HCT116 (cell line): Measurements from ENCODE around the gene ZNF425. TPM values are rescaled to one million over a fixed set of nuclear protein-coding genes. Genes with fewer than 3 reads are reported as not detected.

Experiments
- ATAC-seq: fragments of 200-7000 bp; cut with Tn5 transposase; 2 replicates; pipeline ENCODE4 v1.9.1; 2020; ENCODE audit warnings: mild to moderate bottlenecking, moderate library complexity
- BruUV-seq: library from RNA; stranded (reverse); fragments of 400-500 nt; replicated peaks from 2 replicates; lab custom pipeline; 2021; lab: Mats Ljungman, UMichigan
- CTCF ChIA-PET: fragments of 300-600 bp; sonication (Branson Sonifier 250); formaldehyde crosslinking; loops from one replicate; lab custom pipeline; 2021; ENCODE audit warnings: antibody characterized with exemption; lab: Charles Lee
- POLR2A ChIA-PET: fragments of 300-600, 350-600 bp; sonication (Branson Sonifier 250); formaldehyde crosslinking; loops from one replicate; lab custom pipeline; 2021; ENCODE audit warnings: antibody characterized with exemption; lab: Charles Lee
- RAD21 ChIA-PET, 2 experiments: fragments of 300-600 bp; sonication (Branson Sonifier 250); formaldehyde crosslinking; loops; one replicate each; lab custom pipeline; 2023; ENCODE audit warnings: low total read pairs in 2 of 2; ENCODE audit not compliant: uncharacterized antibody in 2 of 2, unreplicated experiment in 2 of 2, low non-redundant PET in 1 of 2; lab: Charles Lee
- DNase-seq: peaks from one replicate; pipeline ENCODE4 v3.0.0-alpha.2; 2010; ENCODE audit warnings: low read depth, low spot score
- H2AFZ ChIP-seq: fragments of 200-600 bp; shearing (Covaris generic), sonication (generic); 2 replicates; pipeline ENCODE4 v1.6.1; 2017; ENCODE audit warnings: low read depth, mixed run types, mixed read lengths, antibody characterized with exemption, low read length; ENCODE audit not compliant: poor library complexity, severe bottlenecking
- H3K27ac ChIP-seq: 2 replicates; pipeline ENCODE4 v1.5.1; 2012; ENCODE audit warnings: low read depth, low read length
- H3K27me3 ChIP-seq: fragments of 200-600 bp; sonication (generic); 2 replicates; pipeline ENCODE4 v1.6.1; 2016; ENCODE audit warnings: mixed run types, low read length, mixed read lengths; ENCODE audit not compliant: insufficient read depth
- H3K36me3 ChIP-seq, 2 experiments: fragments of 200-500 bp in 1 of 2; fragments of 200-600 bp in 1 of 2; sonication (Bioruptor generic) in 1 of 2; sonication (generic) in 1 of 2; 2 replicates each; pipeline versions ENCODE4 v1.5.1 to v1.6.1; 2014 to 2016; ENCODE audit warnings: low read length in 2 of 2, inconsistent platforms in 1 of 2, mixed read lengths in 1 of 2, mixed run types in 1 of 2; ENCODE audit not compliant: insufficient read depth in 2 of 2, control insufficient read depth in 1 of 2
- H3K4me1 ChIP-seq, 2 experiments: fragments of 200-600 bp in 1 of 2; sonication (generic) in 1 of 2; 2 replicates each; pipeline versions ENCODE4 v1.5.1 to v1.6.1; 2012 to 2017; ENCODE audit warnings: low read length in 2 of 2, inconsistent platforms in 1 of 2, mild to moderate bottlenecking in 1 of 2, mixed read lengths in 1 of 2, mixed run types in 1 of 2, moderate library complexity in 1 of 2; ENCODE audit not compliant: insufficient read depth in 2 of 2, control insufficient read depth in 1 of 2
- H3K4me2 ChIP-seq: fragments of 200-600 bp; sonication (generic); 2 replicates; pipeline ENCODE4 v1.6.1; 2017; ENCODE audit warnings: mixed run types, low read length, mixed read lengths
- H3K4me3 ChIP-seq, 2 experiments: fragments of 200-600 bp in 1 of 2; sonication (generic) in 1 of 2; replicated peaks in 1 of 2; 2 replicates each; pipeline ENCODE4 v1.5.1; 2011 to 2016; ENCODE audit warnings: low read length in 2 of 2, control low read depth in 1 of 2, low read depth in 1 of 2, mild to moderate bottlenecking in 1 of 2, mixed read lengths in 1 of 2, mixed run types in 1 of 2
- H3K79me2 ChIP-seq: fragments of 200-600 bp; sonication (generic); 2 replicates; pipeline ENCODE4 v1.6.1; 2017; ENCODE audit warnings: mild to moderate bottlenecking, mixed run types, low read length, moderate library complexity, mixed read lengths; ENCODE audit not compliant: insufficient read depth
- H3K9ac ChIP-seq: fragments of 200-600 bp; sonication (generic); 2 replicates; pipeline ENCODE4 v1.6.1; 2016; ENCODE audit warnings: low read length, mixed read lengths
- H3K9me2 ChIP-seq: fragments of 200-600 bp; sonication (generic), shearing (Covaris generic); 2 replicates; pipeline ENCODE4 v1.6.1; 2017; ENCODE audit warnings: mixed run types, mild to moderate bottlenecking, moderate library complexity; ENCODE audit not compliant: insufficient read depth
- H3K9me3 ChIP-seq, 2 experiments: fragments of 200-500 bp in 1 of 2; fragments of 200-600 bp in 1 of 2; sonication (Bioruptor generic) in 1 of 2; sonication (generic) in 1 of 2; 2 replicates each; pipeline ENCODE4 v1.6.1; 2014 to 2017; ENCODE audit warnings: low read length in 2 of 2, mixed read lengths in 2 of 2, inconsistent platforms in 1 of 2, low read depth in 1 of 2, mild to moderate bottlenecking in 1 of 2, mixed run types in 1 of 2, moderate library complexity in 1 of 2; ENCODE audit not compliant: control insufficient read depth in 1 of 2, insufficient read depth in 1 of 2
- H4K20me1 ChIP-seq: fragments of 200-600 bp; sonication (generic), shearing (Covaris generic); 2 replicates; pipeline ENCODE4 v1.6.1; 2017; ENCODE audit warnings: mixed run types, mild to moderate bottlenecking, moderate library complexity; ENCODE audit not compliant: insufficient read depth
- CBX3 ChIP-seq: IDR thresholded peaks from 2 replicates; pipeline ENCODE4 v1.6.1; 2012; ENCODE audit warnings: low read depth
- CTCF ChIP-seq, 3 experiments: fragments of 200-600 bp in 1 of 3; sonication (generic) in 1 of 3; IDR thresholded peaks in 2 of 3; conservative IDR thresholded peaks in 1 of 3; 2 replicates each; pipeline ENCODE4 v1.5.1; 2012 to 2017; ENCODE audit warnings: low read depth in 2 of 3, low read length in 2 of 3, antibody characterized with exemption in 1 of 3, borderline replicate concordance in 1 of 3, control low read depth in 1 of 3, mild to moderate bottlenecking in 1 of 3, mixed read lengths in 1 of 3, mixed run types in 1 of 3, moderate library complexity in 1 of 3; ENCODE audit not compliant: insufficient read depth in 1 of 3
- EGR1 ChIP-seq: IDR thresholded peaks from 2 replicates; pipeline ENCODE4 v1.6.1; 2012; ENCODE audit warnings: low read depth
- ELF1 ChIP-seq: IDR thresholded peaks from 2 replicates; pipeline ENCODE4 v1.6.1; 2012; ENCODE audit warnings: low read depth, borderline replicate concordance
- EZH2phosphoT487 ChIP-seq: fragments of 200-600 bp; IDR thresholded peaks from 2 replicates; pipeline ENCODE4 v1.6.1; 2018; ENCODE audit warnings: antibody characterized with exemption, borderline replicate concordance
- JUND ChIP-seq: IDR thresholded peaks from 2 replicates; pipeline ENCODE4 v1.6.1; 2012
- MAX ChIP-seq: IDR thresholded peaks from 2 replicates; pipeline ENCODE4 v1.6.1; 2012
- POLR2A ChIP-seq: IDR thresholded peaks from 2 replicates; pipeline ENCODE4 v1.7.0; 2011; ENCODE audit warnings: borderline replicate concordance; ENCODE audit not compliant: insufficient read depth, insufficient read length; ENCODE audit errors: extremely low read depth
- POLR2AphosphoS5 ChIP-seq: IDR thresholded peaks from 2 replicates; pipeline ENCODE4 v1.6.1; 2011; ENCODE audit warnings: mild to moderate bottlenecking, low read depth, low read length, moderate library complexity
- SIN3A ChIP-seq: IDR thresholded peaks from 2 replicates; pipeline ENCODE4 v1.6.1; 2012; ENCODE audit warnings: low read depth
- SP1 ChIP-seq: IDR thresholded peaks from 2 replicates; pipeline ENCODE4 v1.6.1; 2012; ENCODE audit warnings: low read depth
- SRF ChIP-seq: IDR thresholded peaks from 2 replicates; pipeline ENCODE4 v1.6.1; 2012; ENCODE audit warnings: low read depth
- TCF7L2 ChIP-seq: IDR thresholded peaks from 2 replicates; pipeline ENCODE4 v1.7.0; 2011; ENCODE audit warnings: borderline replicate concordance, inconsistent platforms; ENCODE audit not compliant: insufficient read depth, insufficient read length; ENCODE audit errors: extremely low read depth
- YY1 ChIP-seq: IDR thresholded peaks from 2 replicates; pipeline ENCODE4 v1.6.1; 2011; ENCODE audit warnings: low read length, low read depth, moderate library complexity, mild to moderate bottlenecking; ENCODE audit not compliant: insufficient replicate concordance; ENCODE audit errors: extremely low read depth
- ZBTB33 ChIP-seq: IDR thresholded peaks from 2 replicates; pipeline ENCODE4 v1.6.1; 2011; ENCODE audit warnings: mild to moderate bottlenecking, low read length, moderate library complexity; ENCODE audit not compliant: insufficient replicate concordance; ENCODE audit errors: extremely low read depth
- ZFX ChIP-seq: fragments of 450-650 bp; IDR thresholded peaks from 2 replicates; pipeline ENCODE4 v1.6.1; 2017
- ZNF274 ChIP-seq: fragments of 200-500 bp; sonication (Bioruptor generic); IDR thresholded peaks from 2 replicates; pipeline ENCODE4 v1.6.1; 2014; ENCODE audit warnings: mild to moderate bottlenecking, low read depth, low read length, inconsistent platforms
- intact Hi-C: fragments of 100-400 bp; cut with micrococcal nuclease; formaldehyde crosslinking; loops from 2 replicates; pipeline ENCODE4 v1.10.0; 2022
- total RNA-seq: library from RNA; stranded (reverse); gene quantifications from one replicate; pipeline ENCODE4 v1.2.1, GENCODE V29; 2021; ENCODE audit not compliant: unreplicated experiment

The ZNF425 gene
- total RNA-seq, 1 experiment from 2014 or later: 2.1 TPM

DNA sequence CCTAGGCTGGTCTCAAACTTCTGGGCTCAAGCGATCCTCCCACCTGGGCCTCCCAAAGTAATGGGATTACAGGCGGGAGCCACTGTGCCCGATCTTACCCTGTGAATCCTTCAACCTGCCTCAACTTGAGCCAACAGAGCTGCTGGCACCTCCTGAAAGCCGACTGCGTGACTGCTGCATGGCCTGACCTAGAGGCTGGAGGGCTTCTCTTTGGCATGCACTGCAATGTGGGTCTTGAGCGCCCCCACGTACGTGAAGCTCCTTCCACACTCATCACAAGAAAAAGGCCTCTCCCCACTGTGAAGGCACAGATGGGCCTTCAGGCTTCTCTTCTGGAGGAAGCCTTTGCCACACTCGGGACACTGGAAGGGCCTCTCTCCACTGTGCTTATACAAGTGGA is 22.7 kb downstream of the ZNF425 start:
- ChIA-PET CTCF (no interaction called here), POLR2A (no interaction called here)
- TF ChIP-seq SIN3A (no peak), ELF1 (no peak), MAX (no peak), ZFX (no peak), YY1 (no peak), EZH2phosphoT487 (no peak), ZNF274 (no peak), SP1 (no peak), CBX3 (no peak), ZBTB33 (no peak), POLR2AphosphoS5 (no peak), CTCF (IDR thresholded peaks at IDR 0.05 in 2 of 3, conservative IDR thresholded peaks at IDR 0.05 in 1 of 3; ENCODE audit: borderline replicate concordance in 1 of 3, insufficient read depth in 1 of 3, low read depth in 2 of 3, low read length in 2 of 3) (no peak), POLR2A (no peak), JUND (no peak), SRF (no peak), TCF7L2 (no peak), EGR1 (no peak)

More for the DNA sequence above, 22.7 kb downstream of the ZNF425 start:
- Histone ChIP-seq H3K79me2 (no peaks in the 10 kb centered on the region), H3K4me3 (no peak overlapping the region), H3K4me1 (no peaks in the 10 kb centered on the region), H3K27ac (no peak overlapping the region), H3K9me3 (no peaks in the 10 kb centered on the region), H3K9ac (no peak overlapping the region), H2AFZ (no peak overlapping the region), H3K9me2 (no peaks in the 10 kb centered on the region), H3K36me3 (no peaks in the 10 kb centered on the region), H3K4me2 (no peak overlapping the region), H3K27me3 (no peaks in the 10 kb centered on the region), H4K20me1 (no peaks in the 10 kb centered on the region)
- DNase-seq: no peak
- RAD21 ChIA-PET: no interaction called here
- ATAC-seq: no peak
- intact Hi-C loops: no loop called here
- BruUV-seq: no TSS peak
